Measurements from ENCODE around the gene CYP1A2.

DNA sequence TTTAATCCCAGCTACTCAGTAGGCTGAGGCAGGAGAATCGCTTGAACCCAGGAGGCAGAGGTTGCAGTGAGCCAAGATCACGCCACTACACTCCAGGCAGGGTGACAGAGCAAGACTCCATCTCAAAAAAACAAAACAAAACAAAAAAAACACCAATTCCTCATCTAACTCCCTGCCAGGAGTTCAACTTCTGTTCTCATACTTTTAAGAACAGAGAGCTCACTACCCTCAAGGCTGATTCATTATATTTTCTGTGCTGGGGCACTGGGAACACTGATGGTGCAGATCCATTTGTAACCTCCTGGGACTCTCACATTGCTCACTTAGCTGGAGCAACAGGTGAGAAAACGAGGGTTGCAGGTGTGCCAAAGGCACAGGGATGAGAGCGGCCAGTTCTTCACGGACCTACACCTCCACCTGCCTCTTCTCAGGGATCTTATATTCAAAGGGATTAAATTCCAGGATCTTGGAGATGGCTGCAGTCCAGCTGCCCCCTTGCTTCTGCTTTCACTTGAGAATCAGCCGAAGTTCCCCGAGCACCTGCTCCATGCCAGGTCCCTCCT is 20.9 kb downstream of the CYP1A2 start:
- TF ChIP-seq, protein P1, sequence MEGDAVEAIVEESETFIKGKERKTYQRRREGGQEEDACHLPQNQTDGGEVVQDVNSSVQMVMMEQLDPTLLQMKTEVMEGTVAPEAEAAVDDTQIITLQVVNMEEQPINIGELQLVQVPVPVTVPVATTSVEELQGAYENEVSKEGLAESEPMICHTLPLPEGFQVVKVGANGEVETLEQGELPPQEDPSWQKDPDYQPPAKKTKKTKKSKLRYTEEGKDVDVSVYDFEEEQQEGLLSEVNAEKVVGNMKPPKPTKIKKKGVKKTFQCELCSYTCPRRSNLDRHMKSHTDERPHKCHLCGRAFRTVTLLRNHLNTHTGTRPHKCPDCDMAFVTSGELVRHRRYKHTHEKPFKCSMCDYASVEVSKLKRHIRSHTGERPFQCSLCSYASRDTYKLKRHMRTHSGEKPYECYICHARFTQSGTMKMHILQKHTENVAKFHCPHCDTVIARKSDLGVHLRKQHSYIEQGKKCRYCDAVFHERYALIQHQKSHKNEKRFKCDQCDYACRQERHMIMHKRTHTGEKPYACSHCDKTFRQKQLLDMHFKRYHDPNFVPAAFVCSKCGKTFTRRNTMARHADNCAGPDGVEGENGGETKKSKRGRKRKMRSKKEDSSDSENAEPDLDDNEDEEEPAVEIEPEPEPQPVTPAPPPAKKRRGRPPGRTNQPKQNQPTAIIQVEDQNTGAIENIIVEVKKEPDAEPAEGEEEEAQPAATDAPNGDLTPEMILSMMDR (IDR thresholded peaks at IDR 0.05) = no peak
- TF ChIP-seq ZFX (IDR thresholded peaks at IDR 0.05; ENCODE audit: borderline replicate concordance) = no peak
